Stimulated activated CD8-positive, alpha-beta memory T cell treated with anti-CD3 and anti-CD28 coated beads, Interleukin-15, amount 100 ng/mL, for 4 hours (primary cell): Measurements from ENCODE around the gene FRMPD4.
"Not testable (repeated sequence)": the region's sequence is repeated elsewhere in the genome, so short reads cannot be mapped to it uniquely, and the experiment has no call there.

Experiments
- DNase-seq, 2 donors: peaks; one replicate each; pipeline ENCODE4 v3.0.0-alpha.2; 2020; ENCODE audit warnings: low read depth in 2 of 2

The FRMPD4 gene

DNA sequence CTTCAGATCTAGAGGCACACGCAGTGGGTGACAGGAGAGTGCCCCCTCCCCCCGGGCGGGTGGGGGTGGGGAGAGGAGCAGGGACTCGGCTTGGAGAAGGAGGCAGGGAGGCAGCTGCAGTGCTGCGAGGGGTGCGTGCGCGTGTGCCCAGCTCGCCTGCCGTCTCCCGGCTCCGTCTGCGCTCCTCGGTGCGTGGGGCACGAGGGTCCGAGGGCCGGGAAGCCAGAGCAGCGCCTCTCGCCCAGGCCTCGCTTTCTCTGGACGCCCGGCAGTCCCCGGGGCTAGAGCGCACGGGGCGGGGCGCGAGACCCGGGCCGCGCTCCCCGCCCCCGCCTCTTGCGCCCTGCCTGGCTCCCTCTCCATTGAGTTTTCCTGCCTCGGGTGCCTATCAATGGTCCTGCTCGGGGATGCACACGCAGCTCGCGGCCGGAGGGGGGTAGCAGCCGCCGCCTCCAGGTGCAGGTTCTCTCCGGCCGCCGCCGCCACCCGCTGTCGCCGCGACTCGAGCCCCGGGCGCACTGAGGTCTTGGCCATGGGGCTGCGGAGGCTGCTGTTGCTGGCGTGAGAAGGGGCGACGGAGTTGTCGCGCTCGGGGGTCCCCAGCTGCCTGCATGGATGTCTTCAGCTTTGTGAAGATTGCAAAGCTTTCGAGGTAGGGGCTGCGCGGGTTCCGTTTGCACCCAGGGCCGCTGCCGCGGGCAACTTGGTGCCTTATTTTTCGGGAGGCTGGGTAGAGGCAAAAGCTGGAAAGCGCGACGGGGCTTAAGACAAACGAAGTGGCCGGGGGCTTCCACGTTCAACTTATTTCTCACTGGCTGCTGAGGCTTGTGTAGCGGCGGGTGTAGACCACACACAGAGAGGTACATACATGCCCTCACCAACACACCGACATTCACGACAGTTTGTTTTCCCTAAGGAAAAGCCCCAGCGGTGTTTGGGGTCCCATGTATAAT, at the start of gene FRMPD4:
TSS of gene FRMPD4 (plus strand) at position 113 of the 953 bp plus-strand sequence. CDS start at position 612, 499 bp downstream.
- DNase-seq, result no peak

GRCh38 chrX:12089740-12090139, 48.5 kb upstream of the FRMPD4 start:
- DNase-seq, result no peak

GRCh38 chrX:12113321-12113720, 25.0 kb upstream of the FRMPD4 start:
- DNase-seq, result no peak

GRCh38 chrX:12115377-12115776, 22.9 kb upstream of the FRMPD4 start:
- DNase-seq, result no peak

GRCh38 chrX:12118134-12118533, 20.1 kb upstream of the FRMPD4 start:
- no peak for DNase-seq

DNA sequence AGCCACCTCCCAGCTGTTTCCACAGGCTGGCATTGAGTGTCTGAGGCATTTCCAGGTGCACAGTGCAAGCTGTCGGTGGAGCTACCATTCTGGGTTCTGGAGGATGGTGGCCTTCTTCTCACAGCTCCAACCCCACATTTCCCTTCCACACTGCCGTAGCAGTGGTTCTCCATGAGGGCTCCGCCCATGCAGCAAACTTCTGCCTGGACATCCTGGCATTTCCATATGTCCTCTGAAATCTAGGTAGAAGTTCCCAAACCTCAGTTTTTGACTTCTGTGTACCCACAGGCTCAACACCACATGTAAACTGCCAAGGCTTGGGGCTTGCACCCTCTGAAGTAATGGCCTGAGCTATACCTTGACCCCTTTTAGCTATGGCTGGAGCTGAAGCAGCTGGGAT, 10.3 kb upstream of the FRMPD4 start:
- DNase-seq, result no peak

GRCh38 chrX:12137951-12138360, 317 bp upstream of the FRMPD4 start:
- no peak for DNase-seq

DNA sequence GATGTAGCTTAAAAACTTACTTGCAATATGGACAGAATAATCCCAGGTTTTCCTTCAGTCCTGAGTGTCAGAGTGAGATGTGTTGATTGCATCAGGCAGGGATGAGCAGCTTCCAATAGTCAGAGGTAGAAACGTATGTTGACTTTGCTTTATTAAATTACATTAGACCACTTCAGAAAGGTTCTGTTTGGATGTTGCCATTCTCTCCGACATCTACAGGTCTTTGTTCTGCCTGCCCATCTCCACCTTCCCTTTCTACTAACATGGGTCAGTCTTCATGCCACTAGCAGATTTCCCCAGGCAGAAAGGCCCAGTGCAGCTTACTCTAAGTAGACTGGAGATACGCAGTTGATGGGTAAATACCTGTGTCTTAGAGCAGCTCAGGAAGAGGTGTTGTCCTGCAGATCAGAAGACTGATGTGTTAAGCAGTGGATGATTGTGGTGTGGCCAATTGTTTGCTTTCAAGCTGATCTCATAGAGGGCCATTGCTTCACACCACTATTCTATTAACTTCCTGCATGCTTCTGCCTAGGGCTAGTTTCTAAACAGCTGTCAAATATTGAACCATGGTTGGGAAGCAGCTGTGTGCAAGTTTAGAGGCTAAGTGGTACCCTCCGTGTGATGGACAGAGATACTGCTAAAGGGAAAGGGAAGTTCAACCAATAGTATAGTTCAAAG, 1.8 kb downstream of the FRMPD4 start:
- DNase-seq, result no peak

DNA sequence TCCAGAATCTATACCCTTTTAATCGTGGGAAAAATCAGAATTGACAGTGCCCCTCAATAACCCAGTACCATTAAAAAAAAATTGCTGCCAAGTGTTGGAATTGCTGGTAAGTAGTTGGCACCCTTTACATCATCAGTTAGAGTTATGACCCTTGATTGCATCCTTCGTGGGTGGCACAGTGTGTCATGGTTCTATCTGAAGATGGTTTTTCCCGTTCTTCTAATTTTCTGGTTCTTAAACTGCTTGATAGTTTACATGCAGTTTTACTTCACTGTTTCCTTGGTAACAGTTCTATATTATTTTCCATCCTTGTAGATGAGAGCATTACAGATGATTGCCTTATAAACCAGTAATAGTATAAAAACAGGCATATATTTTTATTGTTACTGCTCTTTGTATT, 3.2 kb downstream of the FRMPD4 start:
- DNase-seq, result no peak

- DNase-seq, result no peak
These were observed 4.4 kb downstream of the FRMPD4 start for GRCh38 chrX:12142661-12143060.

DNA sequence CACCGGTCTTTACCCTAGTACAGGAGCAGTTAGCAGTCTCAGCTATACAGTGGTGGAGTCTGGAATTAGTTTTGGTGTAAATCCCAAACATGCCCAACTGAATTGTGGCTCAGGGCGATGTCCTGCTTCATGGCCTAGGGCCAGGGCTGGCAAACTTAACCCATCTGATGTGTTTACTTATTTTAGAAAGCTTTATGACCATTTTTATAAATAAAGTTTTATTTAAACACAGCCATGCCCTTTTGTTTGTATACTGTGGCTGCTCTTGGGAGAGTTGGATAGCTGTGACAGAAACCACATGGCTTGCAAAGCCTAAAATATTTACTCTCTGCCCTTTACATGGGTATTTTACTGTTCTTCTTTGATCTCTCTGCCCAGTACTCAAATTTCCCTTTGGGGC, 7.1 kb downstream of the FRMPD4 start:
- DNase-seq, result no peak

DNA sequence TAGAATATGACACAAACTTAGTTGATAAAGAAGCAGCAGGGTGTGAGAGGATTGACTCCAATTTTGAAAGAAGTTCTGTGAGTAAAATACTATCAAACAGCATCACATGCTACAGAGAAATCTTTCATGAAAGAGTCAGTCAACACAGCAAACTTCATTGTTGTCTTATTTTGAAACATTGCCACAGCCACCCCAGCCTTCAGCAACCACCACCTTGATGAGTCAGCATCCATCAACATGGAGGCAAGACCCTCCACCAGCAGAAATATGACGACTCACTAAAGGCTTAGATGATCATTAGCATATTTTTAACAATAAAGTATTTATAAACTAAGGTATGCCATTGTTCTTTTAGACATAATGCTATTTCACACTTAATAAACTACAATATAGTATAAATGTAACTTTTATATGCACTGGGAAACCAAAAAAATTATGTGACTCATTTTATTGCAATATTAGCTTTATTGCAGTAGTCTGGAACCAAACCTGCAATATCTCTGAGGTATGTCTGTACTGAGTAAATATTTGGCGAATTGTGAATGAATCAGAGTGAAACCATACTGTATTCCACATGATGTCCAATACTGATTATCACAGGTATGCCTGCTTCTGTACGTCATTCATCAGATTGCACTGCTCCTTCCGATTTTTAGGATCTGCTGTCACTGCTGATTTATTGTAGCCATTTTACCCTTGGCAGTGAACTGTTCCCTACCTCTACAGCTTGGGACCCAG, 11.6 kb downstream of the FRMPD4 start:
- DNase-seq, result no peak

- no peak for DNase-seq
These were observed 15.0 kb downstream of the FRMPD4 start for GRCh38 chrX:12153317-12153716.

GRCh38 chrX:12153741-12154140, 15.5 kb downstream of the FRMPD4 start:
- DNase-seq, result no peak

- DNase-seq, result no peak
These were observed 21.5 kb downstream of the FRMPD4 start for GRCh38 chrX:12159799-12160198.

GRCh38 chrX:12162420-12162819, 24.1 kb downstream of the FRMPD4 start:
- no peak for DNase-seq

DNA sequence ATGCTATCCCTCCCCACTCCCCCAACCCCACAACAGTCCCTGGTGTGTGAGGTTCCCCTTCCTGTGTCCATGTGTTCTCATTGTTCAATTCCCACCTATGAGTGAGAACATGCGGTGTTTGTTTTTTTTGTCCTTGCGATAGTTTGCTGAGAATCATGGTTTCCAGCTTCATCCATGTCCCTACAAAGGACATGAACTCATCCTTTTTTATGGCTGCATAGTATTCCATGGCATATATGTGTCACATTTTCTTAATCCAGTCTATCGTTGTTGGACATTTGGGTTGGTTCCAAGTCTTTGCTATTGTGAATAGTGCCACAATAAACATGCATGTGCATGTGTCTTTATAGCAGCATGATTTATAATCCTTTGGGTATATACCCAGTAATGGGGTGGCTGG, 25.9 kb downstream of the FRMPD4 start:
- DNase-seq, result not testable (repeated sequence)

GRCh38 chrX:12170755-12171154, 32.5 kb downstream of the FRMPD4 start:
- DNase-seq, result no peak

DNA sequence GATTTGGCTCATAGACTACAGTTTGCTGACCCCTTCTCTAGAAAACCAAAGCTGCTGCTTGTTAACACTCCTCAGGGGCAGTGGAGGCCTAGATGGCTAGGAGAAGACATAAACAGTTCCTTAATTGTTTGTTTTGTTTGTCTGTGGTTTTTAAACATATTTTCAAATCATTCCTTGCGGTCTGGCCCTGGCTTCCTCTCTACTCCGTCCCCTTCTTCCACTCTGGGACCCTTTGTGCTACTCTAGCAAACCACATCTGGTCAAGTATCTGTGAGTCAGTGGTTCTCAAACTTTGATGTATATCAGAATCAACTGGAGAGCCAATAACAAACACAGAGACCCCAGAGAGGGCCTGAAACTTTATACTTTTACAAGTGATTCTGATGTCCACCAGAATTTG, 36.1 kb downstream of the FRMPD4 start:
- DNase-seq, result no peak

DNA sequence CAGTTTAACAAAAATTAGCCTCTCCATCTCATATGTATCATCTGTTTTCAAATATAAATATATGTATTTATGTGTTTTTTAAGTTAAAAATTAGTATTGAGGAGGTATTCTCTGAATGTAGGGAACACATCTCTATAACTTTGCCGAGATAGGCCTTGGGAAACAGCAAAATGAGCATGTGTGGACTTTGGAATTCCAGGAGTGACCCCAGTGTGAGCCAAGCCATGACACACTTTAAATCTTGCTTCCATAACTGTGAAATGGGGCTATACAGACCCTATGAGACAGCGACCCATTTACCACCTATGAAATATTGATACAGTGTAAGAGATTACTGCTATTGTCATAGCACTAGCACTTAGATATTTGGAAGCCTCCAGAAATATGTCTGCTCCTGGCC, 58.8 kb downstream of the FRMPD4 start:
- DNase-seq, result no peak

DNA sequence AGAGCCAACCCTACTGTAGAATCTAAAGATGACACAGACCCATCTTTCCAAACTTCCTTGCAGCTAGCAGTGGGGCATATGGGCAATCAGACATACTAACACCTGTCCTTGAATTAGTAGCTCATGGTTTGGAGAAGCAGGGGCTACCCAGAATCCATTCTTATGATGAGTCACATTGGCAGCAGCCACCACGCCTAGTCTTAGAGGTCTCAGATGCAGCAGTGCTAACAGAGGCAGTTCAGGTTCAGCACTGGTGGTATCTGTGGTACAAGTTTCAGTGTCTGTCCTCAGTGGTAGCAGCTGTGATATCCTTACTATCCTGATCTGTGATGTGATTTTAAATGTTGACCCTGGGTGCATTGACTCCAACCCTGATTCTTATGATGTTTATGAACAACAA, 68.1 kb downstream of the FRMPD4 start:
- DNase-seq, result no peak

- DNase-seq, result no peak
These were observed 72.0 kb downstream of the FRMPD4 start for GRCh38 chrX:12210196-12210815.
